Measurements from ENCODE around the gene LPA.
"Not testable (repeated sequence)": the region's sequence is repeated elsewhere in the genome, so short reads cannot be mapped to it uniquely, and the experiment has no call there.

LPA gene, protein sequence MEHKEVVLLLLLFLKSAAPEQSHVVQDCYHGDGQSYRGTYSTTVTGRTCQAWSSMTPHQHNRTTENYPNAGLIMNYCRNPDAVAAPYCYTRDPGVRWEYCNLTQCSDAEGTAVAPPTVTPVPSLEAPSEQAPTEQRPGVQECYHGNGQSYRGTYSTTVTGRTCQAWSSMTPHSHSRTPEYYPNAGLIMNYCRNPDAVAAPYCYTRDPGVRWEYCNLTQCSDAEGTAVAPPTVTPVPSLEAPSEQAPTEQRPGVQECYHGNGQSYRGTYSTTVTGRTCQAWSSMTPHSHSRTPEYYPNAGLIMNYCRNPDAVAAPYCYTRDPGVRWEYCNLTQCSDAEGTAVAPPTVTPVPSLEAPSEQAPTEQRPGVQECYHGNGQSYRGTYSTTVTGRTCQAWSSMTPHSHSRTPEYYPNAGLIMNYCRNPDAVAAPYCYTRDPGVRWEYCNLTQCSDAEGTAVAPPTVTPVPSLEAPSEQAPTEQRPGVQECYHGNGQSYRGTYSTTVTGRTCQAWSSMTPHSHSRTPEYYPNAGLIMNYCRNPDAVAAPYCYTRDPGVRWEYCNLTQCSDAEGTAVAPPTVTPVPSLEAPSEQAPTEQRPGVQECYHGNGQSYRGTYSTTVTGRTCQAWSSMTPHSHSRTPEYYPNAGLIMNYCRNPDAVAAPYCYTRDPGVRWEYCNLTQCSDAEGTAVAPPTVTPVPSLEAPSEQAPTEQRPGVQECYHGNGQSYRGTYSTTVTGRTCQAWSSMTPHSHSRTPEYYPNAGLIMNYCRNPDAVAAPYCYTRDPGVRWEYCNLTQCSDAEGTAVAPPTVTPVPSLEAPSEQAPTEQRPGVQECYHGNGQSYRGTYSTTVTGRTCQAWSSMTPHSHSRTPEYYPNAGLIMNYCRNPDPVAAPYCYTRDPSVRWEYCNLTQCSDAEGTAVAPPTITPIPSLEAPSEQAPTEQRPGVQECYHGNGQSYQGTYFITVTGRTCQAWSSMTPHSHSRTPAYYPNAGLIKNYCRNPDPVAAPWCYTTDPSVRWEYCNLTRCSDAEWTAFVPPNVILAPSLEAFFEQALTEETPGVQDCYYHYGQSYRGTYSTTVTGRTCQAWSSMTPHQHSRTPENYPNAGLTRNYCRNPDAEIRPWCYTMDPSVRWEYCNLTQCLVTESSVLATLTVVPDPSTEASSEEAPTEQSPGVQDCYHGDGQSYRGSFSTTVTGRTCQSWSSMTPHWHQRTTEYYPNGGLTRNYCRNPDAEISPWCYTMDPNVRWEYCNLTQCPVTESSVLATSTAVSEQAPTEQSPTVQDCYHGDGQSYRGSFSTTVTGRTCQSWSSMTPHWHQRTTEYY (N-terminal part only)

DNA sequence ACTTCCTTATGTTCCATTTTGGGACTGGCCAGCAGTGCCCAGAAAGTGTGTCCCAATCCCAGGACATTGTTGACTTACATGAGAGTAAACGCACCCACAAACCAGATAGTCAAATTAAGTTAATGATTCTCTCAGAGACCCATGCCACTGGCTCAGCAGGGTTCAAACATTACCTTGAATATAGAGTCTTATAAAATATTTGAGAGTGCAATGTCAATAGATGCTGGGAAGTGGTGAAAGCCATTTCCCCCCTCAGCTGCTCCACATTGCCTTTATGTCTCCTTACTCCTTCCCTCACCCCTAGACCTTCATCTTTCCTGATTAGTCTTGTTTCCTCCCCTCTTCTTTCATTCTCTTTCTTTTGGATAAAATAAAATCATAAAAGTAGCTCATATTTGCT, at the start of gene LPA:
LPA (minus strand) TSS at position 78 of the 400 bp plus-strand sequence; CDS start at position 17, 61 bp downstream.
- H3K27me3 ChIP-seq (ENCODE audit: control insufficient read depth, insufficient read depth, low read length); H3K4me1 ChIP-seq (ENCODE audit: control insufficient read depth, insufficient read depth, low read length); H3K4me3 ChIP-seq (ENCODE audit: low read length); H3K36me3 ChIP-seq (ENCODE audit: control insufficient read depth, insufficient read depth, low read length); H3K9me3 ChIP-seq (ENCODE audit: control insufficient read depth, insufficient read depth, low read length); H3K27ac ChIP-seq (ENCODE audit: low read length); DNase-seq (ENCODE audit: low read depth, low spot score): not testable (repeated sequence)
- no CpG with 5 or more reads among the region's 1 CpG for WGBS (ENCODE audit: insufficient coverage, insufficient read length)

DNA sequence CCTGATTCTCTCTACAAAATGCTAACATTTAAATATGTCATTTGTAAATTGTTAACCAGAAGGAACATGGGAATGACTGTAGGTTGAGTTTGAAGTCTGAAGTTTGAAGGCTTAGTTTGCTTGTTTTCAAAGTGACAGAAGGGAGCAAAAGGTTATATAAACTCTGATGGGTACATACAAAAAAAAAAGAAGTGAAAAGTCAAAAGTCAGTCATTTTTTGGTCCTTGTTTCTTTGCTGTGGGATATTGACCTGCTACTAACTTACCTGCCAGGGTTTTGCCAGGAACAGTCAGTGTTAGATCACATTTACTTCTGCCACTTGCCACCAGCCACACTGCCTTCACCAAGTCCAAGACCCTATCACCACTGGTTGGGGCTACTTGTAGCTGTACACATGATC, 44.9 kb upstream of the LPA start:
- H3K9me3 ChIP-seq (ENCODE audit: control insufficient read depth, insufficient read depth, low read length); H3K4me3 ChIP-seq (ENCODE audit: low read length); DNase-seq (ENCODE audit: low read depth, low spot score); H3K27ac ChIP-seq (ENCODE audit: low read length); H3K27me3 ChIP-seq (ENCODE audit: control insufficient read depth, insufficient read depth, low read length); H3K36me3 ChIP-seq (ENCODE audit: control insufficient read depth, insufficient read depth, low read length); H3K4me1 ChIP-seq (ENCODE audit: control insufficient read depth, insufficient read depth, low read length): not testable (repeated sequence)

DNA sequence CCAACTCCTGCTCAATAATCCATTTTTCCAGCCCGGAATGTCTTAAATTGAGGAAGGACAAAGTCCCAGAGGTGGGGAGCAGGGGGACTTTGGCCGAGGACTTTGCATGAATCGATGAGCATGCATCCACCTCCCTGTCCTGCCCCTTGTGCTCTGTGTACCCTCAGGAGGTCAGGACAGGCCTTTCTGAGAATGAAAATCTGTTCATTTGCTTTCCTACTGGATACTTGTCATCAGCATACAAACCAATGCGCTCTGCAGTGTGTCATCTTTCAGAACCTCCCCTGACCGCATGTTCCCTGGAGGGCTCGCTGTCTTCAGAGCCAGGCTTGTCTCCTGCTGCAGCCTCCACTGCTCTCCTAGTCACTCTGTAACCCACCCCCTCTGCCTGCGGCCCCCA, 40.6 kb upstream of the LPA start:
- H3K9me3 ChIP-seq (ENCODE audit: control insufficient read depth, insufficient read depth, low read length): not testable (repeated sequence)
- WGBS (ENCODE audit: insufficient coverage, insufficient read length): no CpG with 5 or more reads among the region's 7 CpGs

DNA sequence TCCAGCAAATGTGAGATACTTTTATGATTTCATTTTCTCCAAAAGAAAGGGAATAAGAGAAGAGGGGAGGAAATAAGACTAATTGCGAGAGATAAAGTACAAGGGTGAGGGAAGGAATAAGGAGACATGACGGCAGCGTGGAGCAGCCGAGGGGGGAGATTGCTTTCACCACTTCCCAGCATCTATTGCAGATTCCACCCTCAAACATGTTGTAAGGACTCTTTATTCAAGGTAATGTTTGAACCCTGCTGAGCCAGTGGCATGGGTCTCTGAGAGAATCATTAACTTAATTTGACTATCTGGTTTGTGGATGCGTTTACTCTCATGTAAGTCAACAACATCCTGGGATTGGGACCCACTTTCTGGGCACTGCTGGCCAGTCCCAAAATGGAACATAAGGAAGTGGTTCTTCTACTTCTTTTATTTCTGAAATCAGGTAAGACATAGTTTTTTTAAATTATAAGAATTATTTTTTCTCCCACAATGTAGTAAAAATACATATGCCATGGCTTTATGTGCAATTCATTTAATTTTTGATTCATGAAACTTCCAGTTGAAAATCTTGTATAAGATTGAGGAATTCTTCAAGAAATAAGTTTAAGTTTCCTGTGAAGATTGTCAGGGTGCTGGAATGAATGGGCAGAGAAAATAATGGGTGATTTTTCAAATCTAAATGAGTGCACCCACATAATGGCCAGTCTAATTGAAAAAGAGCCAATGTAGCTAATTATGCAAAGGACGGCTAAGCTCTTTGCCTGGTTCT, 38.0 kb upstream of the LPA start, which contains the start of gene PLG:
PLG (plus strand) TSS at position 327 of the 763 bp plus-strand sequence; CDS start at position 388, 61 bp downstream.
- H3K4me1 ChIP-seq (ENCODE audit: control insufficient read depth, insufficient read depth, low read length); H3K9me3 ChIP-seq (ENCODE audit: control insufficient read depth, insufficient read depth, low read length); H3K27me3 ChIP-seq (ENCODE audit: control insufficient read depth, insufficient read depth, low read length); DNase-seq (ENCODE audit: low read depth, low spot score); H3K27ac ChIP-seq (ENCODE audit: low read length); H3K4me3 ChIP-seq (ENCODE audit: low read length); H3K36me3 ChIP-seq (ENCODE audit: control insufficient read depth, insufficient read depth, low read length): not testable (repeated sequence)
- WGBS (ENCODE audit: insufficient coverage, insufficient read length): no CpG with 5 or more reads among the region's 6 CpGs

More for the DNA sequence above, 40.6 kb upstream of the LPA start:
- not testable (repeated sequence) for H3K27ac ChIP-seq (ENCODE audit: low read length); H3K4me1 ChIP-seq (ENCODE audit: control insufficient read depth, insufficient read depth, low read length); H3K27me3 ChIP-seq (ENCODE audit: control insufficient read depth, insufficient read depth, low read length); DNase-seq (ENCODE audit: low read depth, low spot score); H3K36me3 ChIP-seq (ENCODE audit: control insufficient read depth, insufficient read depth, low read length); H3K4me3 ChIP-seq (ENCODE audit: low read length)

DNA sequence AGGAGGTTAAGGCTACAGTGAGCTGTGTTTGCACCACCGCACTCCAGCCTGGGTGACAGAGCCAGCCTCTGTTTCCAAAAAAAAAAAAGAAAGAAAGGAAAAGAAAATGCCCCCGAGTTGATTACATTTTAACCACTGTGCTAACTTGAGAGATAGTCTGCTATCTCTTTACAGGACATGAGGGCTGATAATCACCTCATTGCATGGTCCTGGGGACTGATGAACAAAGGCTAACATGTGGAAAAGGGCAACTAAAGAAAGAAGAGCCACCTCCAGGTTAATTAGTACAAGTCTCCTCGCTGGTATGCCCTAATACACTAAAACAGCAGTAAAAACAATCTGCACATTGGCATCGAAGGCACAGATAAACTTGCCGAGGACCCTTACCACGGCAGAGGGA, 33.8 kb upstream of the LPA start:
- WGBS (ENCODE audit: insufficient coverage, insufficient read length): no CpG with 5 or more reads among the region's 6 CpGs
- H3K4me1 ChIP-seq (ENCODE audit: control insufficient read depth, insufficient read depth, low read length): no peaks in the 10 kb centered on the region

DNA sequence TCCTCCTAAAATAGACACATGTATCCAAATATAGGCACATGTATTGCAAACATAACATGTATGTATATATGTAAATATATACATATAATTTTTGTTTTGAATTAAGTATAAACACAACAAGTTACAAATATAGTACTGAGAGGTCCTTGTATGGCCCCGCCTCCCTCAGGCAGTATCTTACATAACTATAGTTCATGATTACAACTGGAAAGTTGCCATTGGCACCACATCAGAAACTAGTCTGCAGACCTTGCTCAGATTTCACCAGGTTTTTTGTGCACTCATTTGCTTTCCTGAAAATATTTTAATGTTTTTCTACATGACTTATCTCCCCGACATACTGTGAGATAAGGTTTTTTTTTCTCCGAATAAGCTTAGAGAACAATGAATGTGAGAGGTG, 32.8 kb upstream of the LPA start:
- H3K27ac ChIP-seq (ENCODE audit: low read length); H3K27me3 ChIP-seq (ENCODE audit: control insufficient read depth, insufficient read depth, low read length); H3K9me3 ChIP-seq (ENCODE audit: control insufficient read depth, insufficient read depth, low read length); H3K4me3 ChIP-seq (ENCODE audit: low read length); DNase-seq (ENCODE audit: low read depth, low spot score); H3K36me3 ChIP-seq (ENCODE audit: control insufficient read depth, insufficient read depth, low read length); H3K4me1 ChIP-seq (ENCODE audit: control insufficient read depth, insufficient read depth, low read length): not testable (repeated sequence)
- no CpG with 5 or more reads among the region's 3 CpGs for WGBS (ENCODE audit: insufficient coverage, insufficient read length)

More for the DNA sequence above, 33.8 kb upstream of the LPA start:
- H3K27me3 ChIP-seq (ENCODE audit: control insufficient read depth, insufficient read depth, low read length): no peaks in the 10 kb centered on the region
- no peak overlapping the region for H3K27ac ChIP-seq (ENCODE audit: low read length)
- no peak overlapping the region for H3K4me3 ChIP-seq (ENCODE audit: low read length)
- DNase-seq (ENCODE audit: low read depth, low spot score): no peak
- no peaks in the 10 kb centered on the region for H3K36me3 ChIP-seq (ENCODE audit: control insufficient read depth, insufficient read depth, low read length)
- H3K9me3 ChIP-seq (ENCODE audit: control insufficient read depth, insufficient read depth, low read length): no peaks in the 10 kb centered on the region

DNA sequence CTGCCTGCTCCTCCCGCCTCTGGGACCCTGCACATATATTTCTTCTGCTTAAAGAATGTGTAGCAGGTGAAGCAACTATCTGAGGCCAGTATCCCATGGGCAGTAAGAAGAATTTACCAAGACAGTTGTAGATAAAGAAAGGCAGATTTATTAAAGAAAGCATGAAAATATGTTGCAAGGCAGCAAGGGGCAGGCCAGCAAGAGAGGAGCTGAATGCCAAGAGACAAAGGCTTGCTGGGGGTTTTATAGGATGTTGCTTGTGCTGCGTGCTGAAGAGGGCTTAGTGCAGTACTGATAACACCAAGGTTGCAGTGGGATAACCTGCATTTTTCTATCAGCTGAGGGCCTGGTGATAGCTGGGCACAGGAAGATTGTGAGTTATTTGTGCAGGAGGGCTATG, 31.5 kb upstream of the LPA start:
- H3K4me1 ChIP-seq (ENCODE audit: control insufficient read depth, insufficient read depth, low read length); H3K4me3 ChIP-seq (ENCODE audit: low read length); H3K9me3 ChIP-seq (ENCODE audit: control insufficient read depth, insufficient read depth, low read length); H3K27ac ChIP-seq (ENCODE audit: low read length); H3K36me3 ChIP-seq (ENCODE audit: control insufficient read depth, insufficient read depth, low read length); DNase-seq (ENCODE audit: low read depth, low spot score); H3K27me3 ChIP-seq (ENCODE audit: control insufficient read depth, insufficient read depth, low read length): not testable (repeated sequence)
- no CpG with 5 or more reads among the region's 2 CpGs for WGBS (ENCODE audit: insufficient coverage, insufficient read length)

DNA sequence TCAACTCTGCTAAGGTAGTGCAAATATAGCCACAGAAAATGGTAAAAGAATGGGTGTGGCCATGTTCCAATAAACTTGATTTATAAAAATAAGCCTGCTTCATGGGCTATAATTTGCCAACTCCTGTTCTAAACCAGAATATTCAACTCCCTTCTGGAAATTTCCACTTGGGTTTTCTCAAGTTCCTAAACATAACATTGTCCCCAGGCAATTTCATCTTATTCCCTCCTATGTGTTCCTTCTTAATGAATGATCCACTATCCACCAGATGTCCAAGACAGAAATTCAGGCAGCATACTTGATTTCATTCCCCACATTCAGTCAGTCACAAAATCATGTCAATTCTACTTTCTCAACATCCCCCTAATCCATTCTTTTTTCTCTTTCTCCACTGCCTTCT, 30.9 kb upstream of the LPA start:
- not testable (repeated sequence) for H3K9me3 ChIP-seq (ENCODE audit: control insufficient read depth, insufficient read depth, low read length); H3K27me3 ChIP-seq (ENCODE audit: control insufficient read depth, insufficient read depth, low read length); H3K36me3 ChIP-seq (ENCODE audit: control insufficient read depth, insufficient read depth, low read length); DNase-seq (ENCODE audit: low read depth, low spot score); H3K4me1 ChIP-seq (ENCODE audit: control insufficient read depth, insufficient read depth, low read length); H3K4me3 ChIP-seq (ENCODE audit: low read length); H3K27ac ChIP-seq (ENCODE audit: low read length)

DNA sequence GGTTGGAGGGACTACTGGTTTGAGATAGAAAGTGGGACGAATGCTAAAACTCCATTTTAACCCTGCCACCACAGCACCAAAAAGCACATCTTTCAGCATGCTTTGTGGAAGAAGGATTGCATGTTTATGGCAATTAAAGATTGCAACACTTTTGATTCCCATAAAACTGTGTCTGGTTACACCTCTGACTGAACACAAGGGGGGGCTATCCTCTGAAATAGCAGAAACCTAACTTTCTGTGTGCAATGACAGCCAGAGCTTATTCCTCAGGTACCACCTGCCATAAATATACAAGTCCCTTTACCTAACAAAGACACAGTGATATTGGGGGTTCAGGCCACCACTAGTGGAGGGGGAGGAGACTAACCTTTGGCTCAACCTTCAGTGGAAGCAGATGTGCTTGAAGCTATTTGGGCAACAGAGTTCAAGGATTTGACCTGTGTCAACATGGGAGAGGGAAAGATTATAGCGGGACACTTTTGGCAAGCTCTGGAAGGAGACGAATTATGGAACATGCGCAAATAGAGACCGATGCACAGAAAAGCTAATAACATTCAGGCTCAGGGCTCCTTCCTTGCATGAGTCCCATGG, 28.4 kb upstream of the LPA start:
- DNase-seq (ENCODE audit: low read depth, low spot score): no peak
- Histone ChIP-seq H3K4me3 (ENCODE audit: low read length) (no peak overlapping the region), H3K27ac (ENCODE audit: low read length) (no peak overlapping the region), H3K36me3 (ENCODE audit: control insufficient read depth, insufficient read depth, low read length) (no peaks in the 10 kb centered on the region), H3K4me1 (ENCODE audit: control insufficient read depth, insufficient read depth, low read length) (no peaks in the 10 kb centered on the region), H3K27me3 (ENCODE audit: control insufficient read depth, insufficient read depth, low read length) (no peaks in the 10 kb centered on the region), H3K9me3 (ENCODE audit: control insufficient read depth, insufficient read depth, low read length) (no peaks in the 10 kb centered on the region)
- no CpG with 5 or more reads among the region's 5 CpGs for WGBS (ENCODE audit: insufficient coverage, insufficient read length)
